ENCODE results near the gene C1orf174.

The C1orf174 gene

GRCh38 chr1:3893190-3893589 lies 6.9 kb downstream of the C1orf174 start:
- no peak for DNase-seq

GRCh38 chr1:3892748-3893147 lies 7.3 kb downstream of the C1orf174 start:
- no peak for DNase-seq

- no peak for DNase-seq
Measured at GRCh38 chr1:3891329-3891865, 8.7 kb downstream of the C1orf174 start.

GRCh38 chr1:3890389-3891328 lies 9.4 kb downstream of the C1orf174 start:
- no peak for DNase-seq

GRCh38 chr1:3889936-3890335 lies 10.1 kb downstream of the C1orf174 start:
- DNase-seq, result no peak

- DNase-seq, result no peak
Measured at GRCh38 chr1:3888301-3888700, 11.8 kb downstream of the C1orf174 start.

GRCh38 chr1:3886691-3887090 lies 13.4 kb downstream of the C1orf174 start:
- no peak for DNase-seq

- no peak for DNase-seq
Measured at GRCh38 chr1:3886106-3886670, 13.9 kb downstream of the C1orf174 start.

- DNase-seq, result no peak
Measured at GRCh38 chr1:3885611-3886010, 14.5 kb downstream of the C1orf174 start.

- DNase-seq, result no peak
Measured at GRCh38 chr1:3884966-3885365, 15.1 kb downstream of the C1orf174 start.

- no peak for DNase-seq
Measured at GRCh38 chr1:3883194-3883925, 16.7 kb downstream of the C1orf174 start.

GRCh38 chr1:3881193-3881480 lies 18.9 kb downstream of the C1orf174 start:
- no peak for DNase-seq

- no peak for DNase-seq
Measured at GRCh38 chr1:3880429-3881192, 19.5 kb downstream of the C1orf174 start.

GRCh38 chr1:3879787-3880428 lies 20.2 kb downstream of the C1orf174 start:
- no peak for DNase-seq

- DNase-seq, result no peak
Measured at GRCh38 chr1:3879099-3879498, 21.0 kb downstream of the C1orf174 start.

- DNase-seq, result no peak
Measured at GRCh38 chr1:3876716-3877115, 23.4 kb downstream of the C1orf174 start.

- no peak for DNase-seq
Measured at GRCh38 chr1:3874736-3875135, 25.3 kb downstream of the C1orf174 start.

- DNase-seq, result no peak
Measured at GRCh38 chr1:3872546-3872945, 27.5 kb downstream of the C1orf174 start.

GRCh38 chr1:3871451-3871805 lies 28.6 kb downstream of the C1orf174 start:
- DNase-seq, result no peak

GRCh38 chr1:3869751-3870301 lies 30.2 kb downstream of the C1orf174 start:
- no peak for DNase-seq

GRCh38 chr1:3868464-3869006 lies 31.5 kb downstream of the C1orf174 start:
- no peak for DNase-seq
